Measurements from ENCODE around the gene NEK8. TPM values are rescaled to one million over a fixed set of nuclear protein-coding genes. Genes with fewer than 3 reads are reported as not detected.

NEK8 gene
- total RNA-seq, 1 experiment from 2014 or later, result 10.8 TPM

DNA sequence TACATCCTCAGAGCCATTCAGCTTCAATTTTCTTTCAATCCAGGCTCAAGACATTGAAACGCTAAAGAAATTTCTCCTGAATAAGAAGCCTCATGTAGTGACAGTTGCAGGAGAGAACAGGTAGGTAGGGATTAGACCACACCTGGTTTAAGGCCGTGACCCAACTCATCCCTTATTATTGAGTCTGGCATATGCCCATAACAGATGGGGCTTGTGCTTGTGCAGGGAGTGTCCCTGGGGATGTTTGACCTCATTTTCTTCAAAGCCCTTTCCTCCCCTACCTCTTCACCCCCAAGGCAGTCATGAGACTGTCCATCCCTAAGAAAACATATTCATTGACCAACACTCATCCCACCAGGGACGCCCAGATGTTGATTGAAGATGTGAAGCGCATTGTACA lies 42.3 kb upstream of the NEK8 start:
- Mint-ChIP-seq H3K27me3 (ENCODE audit: unreplicated experiment) (no peaks in the 10 kb centered on the region), H3K4me3 (ENCODE audit: low read depth, unreplicated experiment) (no peak overlapping the region), H3K27ac (ENCODE audit: unreplicated experiment) (no peak overlapping the region), H3K36me3 (ENCODE audit: insufficient read depth, unreplicated experiment) (peaks cover 87% of the 10 kb centered on the region), H3K9me3 (ENCODE audit: low read depth, unreplicated experiment) (no peaks in the 10 kb centered on the region), H3K4me1 (ENCODE audit: low read depth, unreplicated experiment) (no peaks in the 10 kb centered on the region)
- no peak for DNase-seq
- BruUV-seq (replicated peaks), result no TSS peak
- CTCF ChIA-PET, result no interaction called here
- TF ChIP-seq, protein P1, sequence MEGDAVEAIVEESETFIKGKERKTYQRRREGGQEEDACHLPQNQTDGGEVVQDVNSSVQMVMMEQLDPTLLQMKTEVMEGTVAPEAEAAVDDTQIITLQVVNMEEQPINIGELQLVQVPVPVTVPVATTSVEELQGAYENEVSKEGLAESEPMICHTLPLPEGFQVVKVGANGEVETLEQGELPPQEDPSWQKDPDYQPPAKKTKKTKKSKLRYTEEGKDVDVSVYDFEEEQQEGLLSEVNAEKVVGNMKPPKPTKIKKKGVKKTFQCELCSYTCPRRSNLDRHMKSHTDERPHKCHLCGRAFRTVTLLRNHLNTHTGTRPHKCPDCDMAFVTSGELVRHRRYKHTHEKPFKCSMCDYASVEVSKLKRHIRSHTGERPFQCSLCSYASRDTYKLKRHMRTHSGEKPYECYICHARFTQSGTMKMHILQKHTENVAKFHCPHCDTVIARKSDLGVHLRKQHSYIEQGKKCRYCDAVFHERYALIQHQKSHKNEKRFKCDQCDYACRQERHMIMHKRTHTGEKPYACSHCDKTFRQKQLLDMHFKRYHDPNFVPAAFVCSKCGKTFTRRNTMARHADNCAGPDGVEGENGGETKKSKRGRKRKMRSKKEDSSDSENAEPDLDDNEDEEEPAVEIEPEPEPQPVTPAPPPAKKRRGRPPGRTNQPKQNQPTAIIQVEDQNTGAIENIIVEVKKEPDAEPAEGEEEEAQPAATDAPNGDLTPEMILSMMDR (IDR thresholded peaks at IDR 0.05; ENCODE audit: unreplicated experiment), result no peak
- intact Hi-C loops (cut with micrococcal nuclease; ENCODE audit: unreplicated experiment), result no loop called here

DNA sequence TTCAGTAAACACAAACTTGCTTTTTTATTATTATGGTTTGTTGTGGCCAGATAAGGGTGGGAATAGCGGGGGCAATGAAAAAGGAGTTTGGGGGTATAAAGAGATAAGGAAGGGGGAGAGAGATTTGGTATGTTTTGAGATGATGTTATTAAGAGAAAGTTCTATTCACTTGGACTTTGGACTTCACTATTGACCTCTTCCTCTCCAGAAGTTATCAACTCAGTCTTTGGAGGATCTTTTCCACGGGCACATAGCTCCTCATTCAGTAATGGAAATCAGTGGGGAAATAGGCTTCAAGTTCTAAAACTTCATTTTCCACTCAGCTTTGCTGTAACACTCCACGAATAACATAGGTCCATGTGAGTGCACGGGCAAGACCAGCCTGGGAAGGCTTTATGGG lies 40.1 kb upstream of the NEK8 start:
- no peaks in the 10 kb centered on the region for H3K4me1 Mint-ChIP-seq (ENCODE audit: low read depth, unreplicated experiment)
- no peaks in the 10 kb centered on the region for H3K27me3 Mint-ChIP-seq (ENCODE audit: unreplicated experiment)
- TF ChIP-seq, protein P1 (IDR thresholded peaks at IDR 0.05; ENCODE audit: unreplicated experiment), result no peak
- no peak overlapping the region for H3K27ac Mint-ChIP-seq (ENCODE audit: unreplicated experiment)
- CTCF ChIA-PET, result no interaction called here
- no TSS peak for BruUV-seq (replicated peaks)
- no peaks in the 10 kb centered on the region for H3K9me3 Mint-ChIP-seq (ENCODE audit: low read depth, unreplicated experiment)
- intact Hi-C loops (cut with micrococcal nuclease; ENCODE audit: unreplicated experiment), result no loop called here
- DNase-seq, result no peak
- H3K4me3 Mint-ChIP-seq (ENCODE audit: low read depth, unreplicated experiment), result no peak overlapping the region
- H3K36me3 Mint-ChIP-seq (ENCODE audit: insufficient read depth, unreplicated experiment), result peaks cover 92% of the 10 kb centered on the region

DNA sequence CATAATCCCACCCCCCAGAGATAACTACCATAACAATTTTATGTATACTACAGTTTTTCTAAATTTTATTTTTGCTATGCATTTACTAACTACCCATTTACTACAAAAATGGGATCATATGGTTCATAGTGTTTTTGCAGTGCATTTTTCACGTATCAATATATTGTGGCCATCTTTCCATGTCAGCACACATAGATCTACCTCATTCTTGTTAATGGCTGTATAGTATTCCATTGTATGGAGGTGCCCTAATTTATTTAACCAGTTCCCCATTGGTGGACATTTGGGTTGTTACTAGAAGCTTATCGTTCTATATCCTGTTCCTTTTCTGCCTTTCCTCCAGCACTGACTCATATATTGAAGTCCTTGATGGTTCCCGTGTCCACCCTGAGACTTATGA lies 39.6 kb upstream of the NEK8 start:
- Mint-ChIP-seq H3K27me3 (ENCODE audit: unreplicated experiment) (no peaks in the 10 kb centered on the region), H3K36me3 (ENCODE audit: insufficient read depth, unreplicated experiment) (peaks cover 92% of the 10 kb centered on the region), H3K4me3 (ENCODE audit: low read depth, unreplicated experiment) (no peak overlapping the region), H3K27ac (ENCODE audit: unreplicated experiment) (no peak overlapping the region), H3K9me3 (ENCODE audit: low read depth, unreplicated experiment) (no peaks in the 10 kb centered on the region), H3K4me1 (ENCODE audit: low read depth, unreplicated experiment) (no peaks in the 10 kb centered on the region)
- CTCF ChIA-PET, result no interaction called here
- no peak for DNase-seq
- TF ChIP-seq, protein P1 (IDR thresholded peaks at IDR 0.05; ENCODE audit: unreplicated experiment), result no peak
- BruUV-seq (replicated peaks), result no TSS peak
- intact Hi-C loops (cut with micrococcal nuclease; ENCODE audit: unreplicated experiment), result no loop called here

DNA sequence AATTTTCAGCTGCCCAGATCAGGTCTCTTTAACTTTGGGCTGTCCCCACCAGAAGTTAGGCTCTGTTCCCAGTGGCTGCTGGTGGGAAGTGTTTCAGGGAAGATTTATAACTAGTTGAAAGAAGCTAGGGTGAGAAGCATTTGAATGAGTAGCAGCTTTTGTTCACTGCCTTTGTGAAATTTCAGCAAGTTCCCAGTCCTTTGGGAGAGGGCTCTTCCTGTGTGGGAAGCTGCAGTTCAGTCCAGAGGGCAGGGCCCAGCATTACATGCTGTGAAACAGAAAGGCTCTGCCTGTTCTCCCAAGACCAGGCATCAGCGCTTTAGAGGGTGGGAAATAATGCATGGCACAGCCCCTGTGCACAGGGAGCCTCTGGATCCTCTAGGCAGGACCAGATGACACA lies 34.7 kb upstream of the NEK8 start:
- intact Hi-C loops (cut with micrococcal nuclease; ENCODE audit: unreplicated experiment), result loop anchor here (10.0 kb wide), 1 partner anchor 49 kb away; the partner anchor contains the start of gene BLTP2
- Mint-ChIP-seq H3K36me3 (ENCODE audit: insufficient read depth, unreplicated experiment) (peaks cover 96% of the 10 kb centered on the region), H3K4me3 (ENCODE audit: low read depth, unreplicated experiment) (no peak overlapping the region), H3K9me3 (ENCODE audit: low read depth, unreplicated experiment) (no peaks in the 10 kb centered on the region), H3K4me1 (ENCODE audit: low read depth, unreplicated experiment) (peaks cover 15% of the 10 kb centered on the region), H3K27me3 (ENCODE audit: unreplicated experiment) (no peaks in the 10 kb centered on the region), H3K27ac (ENCODE audit: unreplicated experiment) (no peak overlapping the region)
- DNase-seq, result no peak
- CTCF ChIA-PET, result no interaction called here
- TF ChIP-seq, protein P1 (IDR thresholded peaks at IDR 0.05; ENCODE audit: unreplicated experiment), result no peak
- BruUV-seq (replicated peaks), result no TSS peak
